Fibroblast of the conjunctiva (primary cell): ENCODE data around the gene RHBDL1.
"Not testable (repeated sequence)": the region's sequence is repeated elsewhere in the genome, so short reads cannot be mapped to it uniquely, and the experiment has no call there.

Experiments used
- DNase-seq: peaks from one replicate; pipeline ENCODE4 v3.0.0-alpha.2; 2010; ENCODE audit warnings: low read depth

The RHBDL1 gene

GRCh38 chr16:687499-687898 is 12.0 kb downstream of the RHBDL1 start:
- DNase-seq, result no peak

DNA sequence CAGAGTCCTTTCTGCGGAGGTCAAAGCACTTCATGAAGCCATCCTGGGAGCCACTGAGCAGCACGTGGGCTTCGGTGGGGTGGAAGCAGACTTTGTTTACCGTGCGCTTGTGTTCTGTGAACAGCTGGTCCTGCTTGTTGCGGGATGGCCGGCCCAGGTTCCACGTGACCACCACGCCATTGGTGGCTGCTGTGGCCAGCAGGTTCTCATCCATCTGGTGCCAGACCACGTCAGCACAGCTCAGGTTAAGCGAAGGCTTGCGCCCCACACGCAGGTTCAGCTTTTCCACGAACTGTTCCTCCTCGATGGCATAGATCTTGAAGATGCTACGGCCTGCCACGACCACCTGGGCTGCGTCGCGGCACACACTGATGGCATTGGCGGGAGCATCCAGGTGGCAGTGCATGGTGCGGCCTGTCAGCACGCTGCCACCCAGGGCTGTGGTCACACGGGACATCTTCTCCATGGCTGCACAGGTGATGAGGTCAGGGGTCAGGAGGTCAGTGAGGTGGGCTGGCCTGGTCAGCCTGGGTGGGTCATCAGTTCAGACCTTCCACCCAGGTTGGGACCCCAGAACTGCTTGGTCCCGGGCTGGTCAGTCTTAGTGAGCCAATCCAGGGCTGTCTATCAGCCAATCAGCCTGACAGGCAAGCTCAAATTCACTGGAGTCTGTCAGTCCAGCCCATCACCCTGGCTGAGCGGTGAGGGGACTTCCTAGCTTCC is 13.9 kb downstream of the RHBDL1 start:
- DNase-seq, result no peak

DNA sequence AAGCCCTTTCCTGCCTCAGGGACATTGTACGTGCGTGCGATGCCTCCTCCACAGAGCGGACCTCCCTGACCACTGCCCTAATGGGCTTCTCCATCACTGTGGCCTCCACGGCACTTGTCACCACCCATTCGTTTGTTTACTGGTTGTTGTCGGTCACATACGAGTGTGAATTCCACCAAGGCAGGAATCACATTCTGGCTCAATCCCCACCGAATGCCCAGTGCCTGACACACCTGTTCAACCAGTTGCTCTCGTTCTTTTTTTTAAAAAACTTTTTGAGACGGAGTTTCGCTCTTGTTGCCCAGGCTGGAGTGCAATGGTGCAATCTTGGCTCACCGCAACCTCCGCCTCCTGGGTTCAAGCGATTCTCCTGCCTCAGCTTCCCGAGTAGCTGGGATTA is 15.8 kb downstream of the RHBDL1 start:
- not testable (repeated sequence) for DNase-seq

DNA sequence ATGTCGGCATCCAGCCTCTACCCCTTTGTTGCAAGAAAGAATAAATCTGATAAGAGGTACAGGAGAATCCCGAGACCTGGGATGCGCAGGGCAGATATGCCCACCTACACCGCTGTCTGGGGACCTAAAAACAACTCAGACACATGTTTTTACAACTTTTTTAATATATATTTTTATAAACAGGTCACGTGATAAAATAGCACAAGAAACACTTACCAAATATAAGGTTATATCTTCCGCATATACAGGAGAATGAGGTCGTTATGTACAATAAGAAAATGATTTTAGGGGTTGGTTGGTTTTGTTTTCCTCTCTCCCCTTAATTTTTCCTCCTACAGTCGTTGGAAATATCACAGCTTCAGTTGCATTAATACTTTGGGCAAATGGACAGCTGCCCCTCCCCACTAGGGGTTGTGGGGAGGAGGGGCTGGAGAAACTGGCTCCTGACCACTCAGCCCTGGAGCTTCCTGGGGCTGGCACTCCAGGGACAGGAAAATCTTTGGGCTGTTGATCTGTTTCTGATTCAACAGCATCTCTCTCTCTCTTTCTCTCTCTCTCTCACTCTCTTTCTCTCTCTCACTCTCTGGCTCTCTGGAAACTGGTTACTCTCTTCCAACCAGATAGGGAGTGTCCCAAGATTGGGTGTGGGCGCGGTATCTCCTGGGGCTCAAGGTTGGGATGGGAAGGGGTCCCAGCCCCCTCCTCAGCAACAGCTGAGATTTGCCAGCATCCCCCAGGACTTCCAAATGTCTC is 17.1 kb downstream of the RHBDL1 start:
- DNase-seq, result no peak

- no peak for DNase-seq
Observed at GRCh38 chr16:693364-693763, 17.9 kb downstream of the RHBDL1 start.

DNA sequence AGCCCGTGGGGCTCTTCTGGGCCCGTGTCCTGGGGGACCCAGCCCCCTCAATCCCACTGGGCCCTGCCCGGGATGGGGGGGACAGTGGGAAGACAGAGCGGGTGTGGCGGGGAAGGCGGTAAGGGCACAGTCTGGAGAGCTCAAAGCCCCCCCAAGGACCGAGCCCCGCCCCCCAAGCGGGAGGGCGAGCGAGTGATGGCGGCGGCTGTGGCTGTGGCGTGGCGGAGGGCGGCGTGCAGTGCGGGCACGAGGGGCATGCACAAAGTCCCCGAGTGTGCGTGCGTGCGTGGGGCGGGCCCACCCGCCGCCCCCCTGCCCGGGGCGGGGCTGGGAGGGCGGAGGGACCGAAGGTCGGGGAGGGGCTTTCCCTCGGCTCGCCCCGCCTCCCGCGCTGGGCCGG is 18.3 kb downstream of the RHBDL1 start:
- no peak for DNase-seq

GRCh38 chr16:694187-694862 is 18.9 kb downstream of the RHBDL1 start:
- no peak for DNase-seq

DNA sequence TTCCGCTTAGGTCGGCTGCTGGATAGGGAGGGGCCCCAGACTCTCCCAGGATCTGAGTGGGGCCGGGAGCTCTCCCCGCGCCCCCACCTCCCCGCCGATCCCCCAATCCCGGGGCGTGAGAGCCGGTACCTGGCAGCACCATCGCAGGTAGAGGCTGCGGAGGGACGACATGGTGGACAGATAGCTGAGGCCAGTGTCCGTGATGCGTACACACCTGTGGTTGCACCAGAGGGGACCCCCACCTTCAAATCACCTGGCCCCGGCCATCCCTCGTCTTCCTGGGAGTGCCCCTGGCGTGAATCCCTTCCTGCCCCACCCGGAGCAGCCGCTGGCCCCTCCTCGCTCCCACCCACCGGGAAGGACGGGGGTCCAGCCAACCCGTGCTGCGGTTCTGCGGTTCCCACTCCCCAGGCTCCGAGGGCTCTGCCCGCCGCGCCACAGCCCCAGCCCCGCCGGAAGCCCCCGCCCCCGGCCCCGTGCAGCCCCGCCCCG is 19.4 kb downstream of the RHBDL1 start:
- DNase-seq, result no peak

DNA sequence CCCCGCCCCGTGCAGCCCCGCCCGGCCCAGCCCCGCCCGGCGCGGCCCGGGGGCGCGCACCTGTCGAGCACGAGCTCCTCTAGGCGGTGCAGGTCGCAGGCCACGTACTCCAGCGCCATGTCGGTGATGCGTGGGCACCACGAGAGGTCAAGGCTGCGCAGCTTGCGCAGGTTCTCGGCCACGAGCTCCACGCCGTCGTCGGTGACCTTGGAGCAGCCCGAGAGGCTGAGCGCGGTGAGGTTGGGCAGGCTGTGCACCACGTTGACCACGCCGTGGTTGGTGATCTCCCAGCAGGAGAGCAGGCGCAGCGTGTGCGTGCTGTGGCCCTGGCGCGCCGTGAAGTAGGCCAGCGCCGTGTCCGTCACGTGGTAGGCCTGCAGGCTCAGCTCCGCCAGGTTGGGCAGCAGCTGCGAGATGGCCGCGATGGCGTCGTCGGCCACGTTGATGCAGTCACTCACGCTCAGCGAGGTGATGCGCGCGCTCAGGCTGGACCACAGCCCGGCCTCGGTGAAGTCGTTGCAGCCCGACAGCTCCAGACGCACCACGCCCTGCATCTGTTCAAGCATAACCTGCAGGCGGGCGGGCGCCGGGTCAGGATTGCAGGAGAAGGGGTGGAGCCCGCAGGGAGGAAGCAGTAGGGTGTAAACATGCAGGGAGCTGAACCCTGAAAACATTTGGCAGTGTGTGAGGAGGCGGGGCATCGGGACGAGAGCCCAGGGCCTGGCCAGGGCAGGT is 20.1 kb downstream of the RHBDL1 start:
- no peak for DNase-seq

DNA sequence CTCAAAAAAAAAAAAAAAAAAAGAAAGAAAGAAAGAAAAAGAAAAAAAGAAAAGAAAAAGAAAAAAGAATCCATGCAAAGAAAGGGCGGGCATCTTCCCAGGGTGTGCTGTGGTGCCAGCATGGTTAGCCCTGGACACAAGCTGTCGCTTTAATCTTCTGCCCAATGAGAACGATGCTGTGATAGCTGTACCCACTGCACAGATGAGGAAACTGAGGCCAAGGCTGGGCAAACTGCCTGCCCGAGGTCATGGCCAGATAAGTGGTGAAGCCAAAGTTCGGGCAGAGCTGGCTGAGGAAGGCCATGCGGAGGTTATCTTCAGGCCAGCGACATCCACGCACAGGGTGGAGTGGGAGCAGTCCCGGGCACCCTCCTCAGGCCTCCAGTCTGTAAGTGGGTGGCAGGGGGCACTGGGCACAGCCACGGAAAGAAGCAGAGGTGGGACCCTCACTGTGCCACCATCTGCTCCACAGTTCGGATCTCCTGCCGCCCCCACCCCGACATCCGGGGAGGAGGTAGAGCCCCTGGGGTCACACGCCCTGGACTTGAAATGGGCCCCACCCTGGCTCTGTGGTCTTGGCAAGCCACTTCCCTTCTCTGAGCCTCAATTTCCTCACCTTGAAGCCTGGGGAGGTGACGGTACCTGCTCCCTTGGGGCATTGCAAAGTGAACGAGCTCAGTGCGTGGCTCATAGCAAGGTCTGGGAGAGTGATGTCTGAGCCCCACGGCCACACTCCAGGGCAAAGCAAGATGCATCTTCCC is 23.6 kb downstream of the RHBDL1 start:
- DNase-seq, result no peak

GRCh38 chr16:700684-701584 is 25.5 kb downstream of the RHBDL1 start:
- no peak for DNase-seq

- DNase-seq, result no peak
Observed at GRCh38 chr16:702341-702740, 26.9 kb downstream of the RHBDL1 start.

- no peak for DNase-seq
Observed at GRCh38 chr16:703406-703805, 27.9 kb downstream of the RHBDL1 start.

GRCh38 chr16:704047-704446 is 28.6 kb downstream of the RHBDL1 start:
- no peak for DNase-seq

DNA sequence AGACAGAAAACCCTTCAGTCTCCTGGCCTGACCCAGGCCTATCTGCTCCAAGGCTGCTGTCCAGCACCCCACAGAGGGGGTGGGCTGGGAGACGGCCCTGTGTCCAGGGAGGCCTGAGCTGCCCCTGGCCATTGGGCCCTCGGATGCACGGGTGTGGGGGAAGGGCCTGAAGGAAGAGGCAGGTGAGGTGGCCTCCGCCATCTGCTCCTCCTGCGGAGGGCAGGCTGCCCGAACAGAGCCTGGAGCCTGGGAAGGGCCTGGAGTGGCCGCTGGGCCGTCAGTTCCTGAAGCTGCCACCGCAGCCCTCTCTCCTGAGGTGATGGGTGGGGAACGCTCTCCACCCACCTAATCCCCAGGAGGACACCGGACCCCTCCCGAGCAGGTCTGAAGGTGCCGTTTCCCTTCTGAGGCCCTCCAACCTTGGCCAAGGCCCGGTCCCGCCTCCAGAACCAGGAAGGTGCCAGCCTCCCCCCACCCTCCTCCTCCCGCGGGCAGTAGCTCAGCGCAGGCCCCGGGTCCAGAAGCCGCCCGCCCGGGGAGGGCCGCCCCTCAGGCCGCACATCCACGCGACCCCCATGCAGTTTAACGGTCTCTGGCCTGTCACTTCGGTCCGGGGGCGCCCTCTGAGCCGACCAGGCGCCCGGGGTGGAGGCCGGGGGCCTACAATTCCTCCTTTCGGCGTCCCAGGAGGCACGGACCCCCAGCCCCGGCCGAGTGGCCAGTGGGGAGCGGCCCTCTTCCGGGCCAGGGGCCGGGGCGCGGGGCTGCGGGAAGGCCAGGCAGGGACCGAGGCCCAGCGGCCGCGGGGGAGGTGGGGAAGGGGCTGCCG is 29.3 kb downstream of the RHBDL1 start:
- DNase-seq, result no peak

DNA sequence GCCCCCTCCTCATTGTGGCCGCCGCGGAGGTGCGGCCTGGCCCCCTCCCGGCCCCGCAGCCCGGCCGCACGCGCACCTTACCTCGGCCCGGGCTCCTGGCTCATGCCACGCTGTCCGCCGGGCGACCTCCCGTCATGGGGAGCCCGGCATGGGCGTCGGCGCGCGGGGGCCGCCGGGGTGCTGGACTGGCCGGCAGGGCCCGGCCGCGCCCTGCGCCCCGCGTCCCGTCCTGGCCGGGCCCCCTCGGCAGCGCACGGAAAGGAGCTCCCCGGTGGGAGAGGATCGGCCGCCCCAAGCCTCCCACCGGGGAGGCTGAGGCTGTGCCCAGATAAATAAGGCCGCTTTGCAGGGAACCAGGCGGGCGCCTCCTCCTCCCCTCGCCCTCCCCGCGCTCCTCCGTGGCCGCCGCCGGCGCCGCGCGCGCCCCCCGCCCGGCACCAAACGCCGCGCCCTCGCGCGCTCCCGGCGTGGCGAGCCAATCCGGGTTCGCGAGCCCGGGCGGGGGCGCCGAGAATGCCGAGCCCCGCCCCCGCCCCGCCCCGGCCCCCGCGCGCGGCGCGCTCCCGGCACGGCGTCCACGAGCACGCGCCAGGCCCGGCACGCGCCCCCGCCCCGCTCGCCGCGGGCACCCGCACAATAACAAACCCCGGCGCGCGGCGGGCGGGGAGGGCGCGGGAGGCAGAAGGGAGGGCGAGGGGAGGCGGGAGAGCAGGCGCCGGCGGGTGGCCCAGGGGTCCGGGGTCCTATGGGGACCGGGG is 30.1 kb downstream of the RHBDL1 start, which contains the start of gene FBXL16:
TSS of gene FBXL16 (minus strand) at position 371 of the 758 bp plus-strand sequence. CDS start 8,396 bp downstream, outside the sequence.
- no peak for DNase-seq

GRCh38 chr16:706189-707061 is 31.0 kb downstream of the RHBDL1 start:
- no peak for DNase-seq
